ENCODE results near the gene RANBP17.

RANBP17 gene

GRCh38 chr5:171314728-171315385, 453.0 kb downstream of the RANBP17 start:
- DNase-seq (ENCODE audit: low read depth in 2 of 3, low spot score in 1 of 3): no peak

GRCh38 chr5:171315386-171315891, 453.6 kb downstream of the RANBP17 start:
- DNase-seq (ENCODE audit: low read depth in 2 of 3, low spot score in 1 of 3): no peak

GRCh38 chr5:171315925-171316257, 454.1 kb downstream of the RANBP17 start:
- DNase-seq (ENCODE audit: low read depth in 2 of 3, low spot score in 1 of 3): no peak

- no peak for DNase-seq (ENCODE audit: low read depth in 2 of 3, low spot score in 1 of 3)
Measured at GRCh38 chr5:171316258-171317121, 454.7 kb downstream of the RANBP17 start.

- no peak for DNase-seq (ENCODE audit: low read depth in 2 of 3, low spot score in 1 of 3)
Measured at GRCh38 chr5:171317230-171317629, 455.4 kb downstream of the RANBP17 start.

GRCh38 chr5:171318026-171318425, 456.2 kb downstream of the RANBP17 start:
- DNase-seq (ENCODE audit: low read depth in 2 of 3, low spot score in 1 of 3): no peak

GRCh38 chr5:171321447-171321846, 459.6 kb downstream of the RANBP17 start:
- DNase-seq (ENCODE audit: low read depth in 2 of 3, low spot score in 1 of 3): no peak

- DNase-seq (ENCODE audit: low read depth in 2 of 3, low spot score in 1 of 3): no peak
Measured at GRCh38 chr5:171322527-171322926, 460.7 kb downstream of the RANBP17 start.

- DNase-seq (ENCODE audit: low read depth in 2 of 3, low spot score in 1 of 3): no peak
Measured at GRCh38 chr5:171323007-171323406, 461.2 kb downstream of the RANBP17 start.

- no peak for DNase-seq (ENCODE audit: low read depth in 2 of 3, low spot score in 1 of 3)
Measured at GRCh38 chr5:171323806-171324632, 462.2 kb downstream of the RANBP17 start.

- DNase-seq (ENCODE audit: low read depth in 2 of 3, low spot score in 1 of 3): no peak
Measured at GRCh38 chr5:171330021-171330420, 468.2 kb downstream of the RANBP17 start.

GRCh38 chr5:171335616-171336015, 473.8 kb downstream of the RANBP17 start:
- DNase-seq (ENCODE audit: low read depth in 2 of 3, low spot score in 1 of 3): no peak

- no peak for DNase-seq (ENCODE audit: low read depth in 2 of 3, low spot score in 1 of 3)
Measured at GRCh38 chr5:171336521-171337209, 474.8 kb downstream of the RANBP17 start.

GRCh38 chr5:171337210-171337569, 475.4 kb downstream of the RANBP17 start:
- no peak for DNase-seq (ENCODE audit: low read depth in 2 of 3, low spot score in 1 of 3)

GRCh38 chr5:171340042-171340441, 478.2 kb downstream of the RANBP17 start:
- DNase-seq (ENCODE audit: low read depth in 2 of 3, low spot score in 1 of 3): no peak

GRCh38 chr5:171340491-171340890, 478.7 kb downstream of the RANBP17 start:
- DNase-seq (ENCODE audit: low read depth in 2 of 3, low spot score in 1 of 3): no peak

GRCh38 chr5:171342362-171343111, 480.7 kb downstream of the RANBP17 start:
- DNase-seq (ENCODE audit: low read depth in 2 of 3, low spot score in 1 of 3): peak; percentile 4 to 34 (median 20)

GRCh38 chr5:171344936-171345608, 483.3 kb downstream of the RANBP17 start:
- DNase-seq (ENCODE audit: low read depth in 2 of 3, low spot score in 1 of 3): no peak
